Anterior cingulate cortex (tissue), 58 donors: Measurements from ENCODE around the gene RAB44.
"Not testable (repeated sequence)": the region's sequence is repeated elsewhere in the genome, so short reads cannot be mapped to it uniquely, and the experiment has no call there.

Source experiments
- DNase-seq, 58 donors: peaks; one replicate each; lab custom pipeline; 2025; lab: John Stamatoyannopoulos, UW

The RAB44 gene

GRCh38 chr6:36697481-36697903 is at the start of gene RAB44:
RAB44 (plus strand) TSS chr6:36697826; CDS start chr6:36704236, 6,410 bp downstream.
- DNase-seq = no peak

- DNase-seq = no peak
Observed at GRCh38 chr6:36649086-36649485, 48.5 kb upstream of the RAB44 start.

GRCh38 chr6:36649701-36650484 is 47.7 kb upstream of the RAB44 start:
- DNase-seq = no peak

- DNase-seq = no peak
Observed at GRCh38 chr6:36650848-36651478, 46.7 kb upstream of the RAB44 start.

GRCh38 chr6:36651659-36652379 is 45.8 kb upstream of the RAB44 start:
- no peak for DNase-seq

GRCh38 chr6:36654469-36654868 is 43.2 kb upstream of the RAB44 start:
- not testable (repeated sequence) for DNase-seq

GRCh38 chr6:36655085-36655724 is 42.4 kb upstream of the RAB44 start:
- DNase-seq = no peak

- DNase-seq = no peak
Observed at GRCh38 chr6:36656441-36656840, 41.2 kb upstream of the RAB44 start.

GRCh38 chr6:36657271-36657670 is 40.4 kb upstream of the RAB44 start:
- DNase-seq = no peak

- no peak for DNase-seq
Observed at GRCh38 chr6:36657942-36658544, 39.6 kb upstream of the RAB44 start.

GRCh38 chr6:36659271-36659670 is 38.4 kb upstream of the RAB44 start:
- no peak for DNase-seq

- peak in 17 of 58 donors; percentile 9 to 55 (median 23) for DNase-seq
Observed at GRCh38 chr6:36660771-36661471, 36.7 kb upstream of the RAB44 start.

- DNase-seq = no peak
Observed at GRCh38 chr6:36662380-36662779, 35.2 kb upstream of the RAB44 start.

- peak in 1 of 58 donors; percentile 14 for DNase-seq
Observed at GRCh38 chr6:36662827-36663256, 34.8 kb upstream of the RAB44 start.

GRCh38 chr6:36663504-36664446 is 33.9 kb upstream of the RAB44 start:
- no peak for DNase-seq

- DNase-seq = no peak
Observed at GRCh38 chr6:36665180-36665579, 32.4 kb upstream of the RAB44 start.

GRCh38 chr6:36666287-36666686 is 31.3 kb upstream of the RAB44 start:
- DNase-seq = no peak

GRCh38 chr6:36666826-36667591 is 30.6 kb upstream of the RAB44 start:
- DNase-seq = peak in 50 of 58 donors; percentile 9 to 85 (median 50)
